ENCODE data around the gene DST.

The DST gene

GRCh38 chr6:56536536-56536935 lies 106.2 kb downstream of the DST start:
- no peak for DNase-seq (ENCODE audit: low spot score)

GRCh38 chr6:56535626-56536025 lies 107.1 kb downstream of the DST start:
- no peak for DNase-seq (ENCODE audit: low spot score)

- no peak for DNase-seq (ENCODE audit: low spot score)
These were observed 107.8 kb downstream of the DST start for GRCh38 chr6:56534680-56535419.

GRCh38 chr6:56532766-56533551 lies 109.7 kb downstream of the DST start:
- DNase-seq (ENCODE audit: low spot score) = no peak

GRCh38 chr6:56531839-56532595 lies 110.7 kb downstream of the DST start:
- DNase-seq (ENCODE audit: low spot score) = no peak

- DNase-seq (ENCODE audit: low spot score) = no peak
These were observed 113.0 kb downstream of the DST start for GRCh38 chr6:56529594-56530191.

GRCh38 chr6:56528412-56528841 lies 114.3 kb downstream of the DST start:
- DNase-seq (ENCODE audit: low spot score) = no peak

- DNase-seq (ENCODE audit: low spot score) = no peak
These were observed 114.8 kb downstream of the DST start for GRCh38 chr6:56527934-56528333.

- DNase-seq (ENCODE audit: low spot score) = no peak
These were observed 115.7 kb downstream of the DST start for GRCh38 chr6:56526860-56527544.

- no peak for DNase-seq (ENCODE audit: low spot score)
These were observed 116.5 kb downstream of the DST start for GRCh38 chr6:56525974-56526789.

- no peak for DNase-seq (ENCODE audit: low spot score)
These were observed 117.6 kb downstream of the DST start for GRCh38 chr6:56524891-56525703.

- no peak for DNase-seq (ENCODE audit: low spot score)
These were observed 120.0 kb downstream of the DST start for GRCh38 chr6:56522495-56523270.

- DNase-seq (ENCODE audit: low spot score) = no peak
These were observed 120.7 kb downstream of the DST start for GRCh38 chr6:56521976-56522375.

- DNase-seq (ENCODE audit: low spot score) = no peak
These were observed 121.2 kb downstream of the DST start for GRCh38 chr6:56521454-56521853.

- DNase-seq (ENCODE audit: low spot score) = no peak
These were observed 122.5 kb downstream of the DST start for GRCh38 chr6:56520218-56520617.

GRCh38 chr6:56518995-56519767 lies 123.5 kb downstream of the DST start:
- DNase-seq (ENCODE audit: low spot score) = no peak

- DNase-seq (ENCODE audit: low spot score) = no peak
These were observed 125.4 kb downstream of the DST start for GRCh38 chr6:56517155-56517745.

- DNase-seq (ENCODE audit: low spot score) = no peak
These were observed 126.7 kb downstream of the DST start for GRCh38 chr6:56516003-56516402.
